HG02885 (cell line): ENCODE data around the gene SYCE3.
A peak's percentile ranks its signal among the peaks of the same experiment; 100 is the strongest.
"Not testable (repeated sequence)": the region's sequence is repeated elsewhere in the genome, so short reads cannot be mapped to it uniquely, and the experiment has no call there.

Source experiments
- ATAC-seq: cut with Tn5 transposase; IDR thresholded peaks from one replicate; pipeline ENCODE4 v1.9.1; 2021; ENCODE audit warnings: mild to moderate bottlenecking; ENCODE audit not compliant: unreplicated experiment, poor library complexity

SYCE3 gene

DNA sequence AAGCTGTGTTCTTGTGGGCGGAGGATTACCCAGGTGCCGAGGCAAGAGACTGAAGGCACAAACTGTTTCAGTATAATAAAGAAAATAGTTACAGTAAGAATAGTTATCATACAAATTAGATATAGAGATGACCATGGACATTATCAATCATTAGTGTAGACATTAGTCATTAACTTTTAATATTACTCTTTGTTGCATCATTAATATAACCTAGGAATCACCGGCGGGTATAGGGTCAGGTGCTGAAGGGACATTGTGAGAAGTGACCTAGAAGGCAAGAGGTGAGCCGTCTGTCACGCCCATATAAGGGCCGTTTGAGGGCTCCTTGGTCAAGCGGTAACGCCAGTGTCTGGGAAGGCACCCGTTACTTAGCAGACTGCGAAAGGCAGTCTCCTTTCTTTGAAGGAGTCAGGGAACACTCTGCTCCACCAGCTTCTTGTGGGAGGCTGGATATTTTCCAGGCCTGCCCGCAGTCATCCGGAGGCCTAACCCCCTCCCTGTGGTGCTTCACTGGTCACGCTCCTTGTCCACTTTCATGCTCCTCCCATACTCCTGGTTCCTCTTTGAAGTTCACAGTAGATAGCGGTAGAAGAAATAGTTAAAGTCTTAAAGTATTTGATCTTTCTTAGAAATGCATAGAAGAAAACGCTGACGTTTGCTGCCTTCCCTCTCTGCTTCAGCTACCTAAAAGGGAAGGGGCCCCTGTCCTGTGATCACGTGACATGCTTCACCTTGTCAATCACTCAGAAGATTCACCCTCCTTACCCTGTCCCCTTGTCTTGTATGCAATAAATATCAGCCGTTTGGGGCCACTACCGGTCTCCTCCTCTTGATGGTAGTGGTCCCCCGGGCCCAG is 28.6 kb downstream of the SYCE3 start:
- not testable (repeated sequence) for ATAC-seq

DNA sequence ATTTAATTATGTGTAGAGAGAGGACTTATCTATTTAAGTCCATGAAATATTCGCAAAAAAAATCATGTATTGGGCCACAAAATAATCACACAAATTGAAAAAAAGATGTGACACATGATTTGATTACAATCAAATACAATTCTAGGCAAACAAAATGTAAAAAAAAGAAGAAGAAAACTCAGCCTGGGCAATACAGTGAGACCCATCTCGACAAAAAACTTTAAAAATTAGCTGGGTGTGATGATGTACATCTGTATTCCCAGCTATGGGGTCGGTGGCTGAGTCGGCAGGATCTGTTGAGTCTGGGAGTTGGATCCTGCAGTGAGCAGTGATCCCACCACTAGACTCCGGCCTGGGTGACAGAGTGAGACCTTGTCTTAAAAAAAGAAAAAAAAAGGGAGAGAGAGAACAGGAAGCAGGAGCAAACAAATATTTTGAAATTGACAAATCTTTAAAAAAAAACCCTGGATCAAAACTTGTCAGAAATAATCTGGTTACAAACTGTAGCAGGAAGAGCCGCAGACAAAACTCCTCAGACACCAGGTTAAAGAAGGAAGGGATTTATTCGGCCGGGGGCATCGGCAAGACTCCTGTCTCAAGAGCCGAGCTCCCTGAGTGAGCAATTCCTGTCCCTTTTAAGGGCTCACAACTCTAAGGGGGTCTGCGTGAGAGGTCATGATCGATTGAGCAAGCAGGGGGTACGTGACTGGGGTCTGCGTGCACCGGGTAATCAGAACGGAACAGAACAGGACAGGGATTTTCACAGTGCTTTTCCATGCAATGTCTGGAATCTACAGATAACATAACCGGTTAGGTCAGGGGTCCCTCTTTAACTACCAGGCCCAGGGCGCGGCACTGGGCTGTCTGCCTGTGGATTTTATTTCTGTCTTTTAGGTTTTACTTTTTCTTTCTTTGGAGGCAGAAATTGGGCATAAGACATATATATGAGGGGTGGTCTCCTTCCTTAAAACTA is 29.6 kb downstream of the SYCE3 start:
- ATAC-seq: no peak

DNA sequence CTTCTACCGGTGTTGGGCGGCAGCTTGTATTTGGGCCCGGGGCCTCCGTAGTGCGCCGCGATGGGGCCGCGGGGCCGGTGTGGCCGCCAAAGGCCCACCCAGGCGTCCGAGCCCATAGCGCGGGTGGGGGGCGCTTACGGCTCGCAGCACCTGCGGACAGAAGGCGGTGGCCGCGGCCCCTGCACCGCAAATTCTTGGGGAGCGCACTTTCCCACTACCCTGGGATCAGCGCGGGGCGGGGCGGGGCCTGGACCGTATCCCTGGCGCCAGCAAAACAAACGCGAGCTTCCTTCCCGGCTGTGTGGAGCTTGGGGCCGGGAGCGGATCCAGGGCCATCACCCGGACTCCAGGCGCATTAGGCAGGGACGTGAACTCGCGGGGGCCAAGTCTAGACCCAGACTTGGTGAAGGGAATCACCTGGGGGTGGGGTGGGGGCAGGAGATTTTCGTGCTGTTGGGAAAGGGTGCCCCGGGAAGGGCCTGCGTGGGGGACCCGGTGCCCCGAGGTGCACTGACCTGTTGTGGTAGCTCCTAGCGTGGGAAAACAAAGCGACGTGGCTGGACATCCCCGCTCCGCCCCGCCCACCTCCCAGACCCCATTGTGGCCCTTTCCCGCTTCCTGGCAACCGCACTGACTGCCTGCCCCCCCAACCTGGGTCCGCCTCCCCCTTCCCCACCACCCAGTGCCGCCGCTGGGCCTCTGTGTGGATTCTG is 30.6 kb downstream of the SYCE3 start:
- ATAC-seq: no peak

DNA sequence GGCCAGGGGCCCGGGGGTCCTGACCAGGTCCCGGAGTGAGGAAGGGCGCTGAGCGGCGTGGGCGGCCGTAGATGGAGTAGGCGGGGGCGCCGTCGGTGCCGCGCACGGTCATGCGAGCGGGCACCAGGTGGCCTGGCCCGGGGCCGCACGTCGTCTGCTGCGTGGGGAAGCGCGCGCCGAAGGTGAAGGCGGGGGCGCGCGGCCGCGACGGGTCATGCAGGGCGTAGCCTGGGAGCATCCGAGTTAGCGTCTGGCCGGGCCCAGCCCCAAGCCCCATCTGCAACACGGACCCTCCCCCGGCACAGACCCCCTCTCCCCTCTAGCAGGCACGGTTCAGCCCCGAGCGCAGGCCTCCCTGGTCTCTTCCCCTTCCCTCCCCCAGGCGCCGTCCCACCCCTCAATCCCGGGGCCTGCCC is 31.2 kb downstream of the SYCE3 start:
- no peak for ATAC-seq

DNA sequence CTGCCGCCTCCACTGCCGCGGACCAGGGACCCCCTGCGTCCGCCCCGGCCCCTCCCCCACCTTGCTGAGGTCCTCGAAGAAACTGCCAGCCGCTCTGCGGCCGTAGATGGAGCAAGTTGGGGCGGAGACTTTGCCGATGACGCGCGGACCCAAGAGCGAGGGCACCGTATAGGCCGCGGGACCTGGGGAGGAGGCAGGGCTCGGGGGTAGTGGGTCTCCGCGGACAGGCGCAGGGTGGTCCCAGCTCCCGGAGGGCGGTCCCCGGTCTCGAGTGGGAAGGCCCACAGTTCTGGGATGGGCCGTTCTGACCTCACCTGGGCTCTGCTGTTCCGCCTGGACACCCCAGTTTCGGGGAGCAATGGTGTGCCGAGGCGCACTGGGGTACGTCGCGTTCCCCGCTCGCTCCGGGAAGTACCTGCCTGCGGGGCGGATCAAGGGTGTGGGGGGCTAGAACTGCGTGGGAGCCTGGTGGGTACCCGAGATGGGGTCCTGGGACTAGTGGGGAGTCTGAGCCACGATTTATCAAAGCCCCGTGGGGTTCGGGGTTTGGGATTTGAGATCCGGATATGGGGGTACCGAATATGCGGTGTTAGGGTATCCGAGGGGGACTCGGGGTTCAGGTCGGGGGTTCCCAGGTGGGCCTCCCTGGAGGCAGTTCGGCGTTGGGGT is 31.7 kb downstream of the SYCE3 start:
- ATAC-seq: no peak

DNA sequence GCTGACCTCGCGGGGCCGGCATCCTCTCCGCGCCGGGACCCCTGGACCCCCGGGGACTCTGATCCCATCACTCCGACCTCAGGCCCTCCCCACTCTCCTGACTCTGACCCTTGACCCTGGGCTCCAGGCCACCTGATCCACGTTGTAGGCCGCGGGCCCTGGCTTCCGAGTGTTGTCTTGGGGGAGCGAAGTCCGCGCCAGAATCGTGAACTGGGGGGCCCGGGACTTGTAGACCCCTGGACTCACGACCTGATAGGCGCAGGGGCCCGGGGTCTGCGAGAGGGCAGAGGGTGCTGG is 32.2 kb downstream of the SYCE3 start:
- peak; percentile 0 for ATAC-seq

DNA sequence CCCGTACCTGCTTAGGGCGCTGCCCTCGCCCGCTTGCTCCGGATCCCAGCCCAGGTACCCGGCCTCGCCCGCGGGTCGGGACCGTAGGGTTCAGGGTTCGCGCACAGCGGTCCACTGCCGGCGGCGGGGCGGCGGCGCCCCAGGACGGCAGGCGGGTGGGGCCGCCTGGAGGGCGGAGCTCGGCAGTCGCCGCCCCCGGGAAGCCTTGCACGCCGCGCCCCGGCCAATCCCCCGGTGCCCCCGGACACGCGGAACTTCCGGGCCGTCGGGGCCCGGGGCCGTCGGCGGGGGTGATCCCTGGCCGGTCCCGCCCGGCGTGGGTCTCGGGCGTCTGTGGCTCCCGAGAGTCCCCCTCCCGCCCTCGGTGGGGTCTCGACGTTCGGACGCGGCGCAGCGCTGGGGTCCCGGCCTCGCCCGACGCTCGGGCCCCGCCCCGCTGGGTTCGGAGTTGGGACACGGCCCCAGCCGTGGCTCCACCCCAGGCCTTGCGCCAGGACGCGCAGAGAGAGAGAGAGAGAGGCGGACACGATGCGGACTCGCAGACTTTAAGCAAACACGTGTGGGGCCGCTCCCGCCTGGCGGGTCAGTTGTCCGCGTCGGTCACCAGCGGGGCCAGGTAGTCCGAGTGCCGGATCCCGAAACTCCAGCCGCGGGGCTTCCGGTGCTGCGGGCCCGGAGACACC is 32.7 kb downstream of the SYCE3 start, which contains the start of gene TYMP:
Gene TYMP, minus strand, starts transcription at position 116 of the 683 bp plus-strand sequence. CDS start 303 bp downstream, outside the sequence.
- peak; percentile 19 for ATAC-seq

DNA sequence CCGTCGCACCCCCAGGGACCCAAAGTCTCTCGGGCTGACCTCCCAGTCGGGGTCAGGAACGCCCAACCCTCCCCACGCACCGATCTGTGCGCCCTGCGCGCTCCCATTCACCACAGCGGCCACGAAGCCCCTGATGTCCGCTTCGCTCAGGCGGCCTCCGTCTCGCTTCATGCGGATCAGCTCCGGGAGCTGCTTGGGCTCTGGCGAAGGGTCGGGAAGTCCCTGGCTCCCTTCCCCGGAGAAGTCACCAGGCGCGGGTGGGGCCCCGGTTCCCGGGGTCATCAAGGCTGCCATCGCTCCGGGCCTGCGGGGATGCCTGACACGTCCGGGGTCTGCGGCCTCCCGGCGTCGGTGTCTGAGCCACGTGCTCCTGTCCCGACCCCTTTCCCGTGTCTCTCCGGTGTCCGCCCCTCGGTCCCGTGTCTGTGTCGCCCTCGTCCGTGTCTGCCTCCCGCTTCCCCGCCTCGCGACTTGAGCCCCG is 33.3 kb downstream of the SYCE3 start:
- ATAC-seq: no peak

DNA sequence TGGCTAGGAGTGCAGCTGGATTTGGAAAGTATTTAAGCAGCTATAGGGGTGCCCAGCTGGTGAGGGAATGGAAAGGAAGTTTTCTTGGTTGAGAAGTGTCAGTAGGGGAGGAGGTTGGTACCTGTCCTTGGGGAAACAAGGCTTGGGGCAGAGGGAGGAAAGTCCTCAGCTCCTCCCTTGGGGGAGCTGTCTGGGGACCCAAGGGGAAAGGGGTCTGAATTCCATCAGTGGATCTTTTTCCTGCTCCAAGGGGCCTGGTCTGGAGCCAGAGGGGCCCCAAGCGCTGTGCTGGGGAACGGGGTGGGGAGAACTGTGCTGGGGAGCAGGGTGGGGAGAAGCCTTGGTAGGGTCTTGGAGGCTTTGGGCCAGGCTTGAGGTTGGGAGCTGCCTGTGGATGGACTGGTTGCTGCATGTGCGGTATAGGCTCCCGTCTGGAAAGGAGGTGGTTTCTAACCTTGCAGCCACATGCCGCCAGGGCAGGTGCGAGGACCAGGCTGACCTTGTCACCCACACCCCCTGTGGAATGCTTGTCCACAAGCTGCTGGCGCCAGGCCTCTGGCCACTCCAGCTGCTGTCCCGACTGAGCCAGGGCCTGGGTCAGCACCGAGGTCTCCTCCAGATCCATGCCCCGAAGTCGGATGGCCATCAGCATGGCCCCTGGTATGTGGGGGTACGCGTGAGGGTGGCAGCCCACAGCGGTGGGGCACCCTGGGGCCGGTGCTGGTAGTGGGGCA is 33.9 kb downstream of the SYCE3 start:
- no peak for ATAC-seq

DNA sequence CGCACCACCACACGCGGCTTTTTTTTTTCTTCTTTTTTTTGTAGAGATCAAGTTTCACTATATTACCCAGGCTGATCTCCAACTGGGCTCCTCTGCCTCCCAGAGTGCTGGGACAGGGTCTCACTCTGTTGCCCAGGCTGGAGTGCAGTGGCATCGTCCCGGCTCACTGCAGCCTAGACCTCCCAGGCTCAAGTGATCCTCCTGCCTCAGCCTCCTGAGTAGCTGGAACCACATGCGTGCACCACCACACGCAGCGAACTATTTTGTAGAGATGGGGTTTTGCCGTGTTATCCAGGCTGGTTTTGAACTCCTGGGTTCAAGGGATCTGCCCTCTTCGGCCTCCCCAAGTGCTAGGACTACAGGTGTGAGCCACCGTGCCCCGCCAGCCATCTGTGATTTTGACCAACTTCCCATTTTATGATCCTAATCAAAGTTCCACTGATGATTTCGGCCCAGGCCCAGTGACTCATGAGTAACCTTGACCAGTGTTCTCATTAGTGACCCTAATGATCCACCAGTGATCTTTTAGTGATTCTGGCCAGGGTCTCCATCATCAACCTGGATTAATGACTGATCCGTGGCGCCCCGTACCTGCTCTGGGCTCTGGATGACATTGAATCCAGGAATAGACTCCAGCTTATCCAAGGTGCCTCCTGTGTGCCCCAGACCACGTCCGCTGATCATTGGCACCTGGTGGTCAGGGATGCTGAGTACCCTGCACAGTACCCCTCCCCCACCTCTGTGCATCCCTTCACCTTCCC is 34.6 kb downstream of the SYCE3 start:
- no peak for ATAC-seq

DNA sequence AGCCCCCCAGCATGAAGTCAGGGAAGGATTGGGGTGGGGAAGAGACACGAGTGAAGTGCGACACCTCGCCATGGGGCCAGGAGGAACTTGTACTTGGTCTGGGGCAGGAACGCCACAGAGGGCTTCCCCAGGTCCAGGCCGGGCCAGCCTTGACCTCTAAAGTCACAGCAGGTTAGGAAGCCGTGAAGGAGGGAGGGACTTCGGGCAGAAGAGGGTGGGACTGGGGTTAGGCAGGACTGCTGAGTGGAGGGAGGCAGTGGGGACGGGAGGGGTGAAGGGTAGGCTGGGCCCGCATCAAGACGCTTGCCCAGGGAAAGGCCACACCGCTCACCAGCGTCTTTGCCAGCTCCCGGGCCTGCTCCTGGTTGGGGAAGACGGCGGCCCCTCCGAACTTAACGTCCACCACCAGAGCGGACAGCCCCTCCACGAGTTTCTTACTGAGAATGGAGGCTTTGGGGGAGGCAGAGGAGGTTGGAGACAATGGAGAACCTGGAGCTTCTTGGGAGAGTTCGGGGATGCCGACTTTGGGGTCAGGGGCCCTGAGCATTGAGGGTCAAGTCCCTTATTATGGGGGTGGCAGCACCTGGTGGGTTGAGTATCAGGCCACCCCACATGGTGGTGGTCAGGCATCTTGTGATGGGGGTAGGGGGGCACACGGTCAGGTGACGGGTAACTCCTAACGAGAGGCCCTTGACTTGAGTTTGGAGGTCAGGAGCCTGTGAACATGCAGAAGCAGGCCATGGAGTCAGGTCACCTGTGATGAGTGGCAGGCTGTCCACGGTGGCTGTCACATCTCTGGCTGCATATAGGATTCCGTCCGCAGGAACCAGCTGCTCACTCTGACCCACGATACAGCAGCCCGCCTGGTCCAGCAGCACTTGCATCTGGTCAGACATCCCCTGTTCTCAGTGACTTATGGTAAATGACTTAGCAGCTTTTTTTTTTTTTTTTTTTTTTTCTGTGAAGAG is 35.6 kb downstream of the SYCE3 start:
- no peak for ATAC-seq

DNA sequence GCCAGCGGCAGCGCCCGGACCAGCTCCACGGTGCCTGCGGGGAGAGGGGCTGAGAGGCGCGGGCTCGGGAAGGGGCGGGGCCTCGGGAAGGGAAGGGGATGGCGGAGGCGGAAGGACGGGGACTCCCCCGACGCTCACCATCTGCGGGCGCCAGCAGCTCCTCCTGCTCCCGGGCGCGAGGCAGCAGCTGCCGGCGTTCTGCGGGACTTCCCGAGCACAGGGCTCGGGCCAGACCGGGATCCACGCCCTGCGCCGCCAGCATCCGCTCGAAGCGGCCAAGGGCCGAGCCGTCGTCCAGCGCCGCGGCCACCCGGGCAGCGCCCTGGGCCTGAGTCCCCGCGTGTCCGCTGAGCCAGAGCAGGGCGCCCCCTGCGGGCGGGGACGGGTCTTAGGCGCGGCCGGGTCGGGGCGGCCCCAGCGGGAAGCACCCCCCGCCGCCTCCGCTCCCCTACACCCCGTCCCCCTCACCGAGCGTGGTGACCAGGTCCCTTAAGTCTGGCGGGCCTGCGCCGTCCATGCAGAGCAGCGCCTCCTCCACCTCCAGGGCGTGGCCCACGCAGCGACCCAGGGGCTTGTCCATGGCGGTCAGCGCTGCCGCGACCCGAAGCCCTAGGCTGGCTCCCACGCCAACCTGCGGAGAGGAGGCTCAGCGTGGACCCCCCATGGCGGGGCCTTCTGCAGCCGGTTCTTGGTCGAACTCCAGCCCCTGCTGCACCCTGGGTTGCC is 36.4 kb downstream of the SYCE3 start:
- ATAC-seq: peak; percentile 33

DNA sequence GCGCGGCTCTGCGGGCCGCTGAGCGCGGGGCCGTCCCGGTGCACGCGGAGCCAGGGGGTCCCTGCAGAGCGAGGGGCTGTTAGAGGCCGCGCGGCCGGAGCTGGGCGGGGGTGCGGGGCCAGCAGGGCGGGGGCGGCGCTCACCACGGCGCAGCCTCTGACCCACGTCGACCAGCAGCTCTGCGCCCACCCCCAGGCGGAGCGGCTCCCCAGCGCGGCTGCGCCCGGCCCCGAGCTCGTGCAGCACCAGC is 36.9 kb downstream of the SYCE3 start:
- no peak for ATAC-seq

DNA sequence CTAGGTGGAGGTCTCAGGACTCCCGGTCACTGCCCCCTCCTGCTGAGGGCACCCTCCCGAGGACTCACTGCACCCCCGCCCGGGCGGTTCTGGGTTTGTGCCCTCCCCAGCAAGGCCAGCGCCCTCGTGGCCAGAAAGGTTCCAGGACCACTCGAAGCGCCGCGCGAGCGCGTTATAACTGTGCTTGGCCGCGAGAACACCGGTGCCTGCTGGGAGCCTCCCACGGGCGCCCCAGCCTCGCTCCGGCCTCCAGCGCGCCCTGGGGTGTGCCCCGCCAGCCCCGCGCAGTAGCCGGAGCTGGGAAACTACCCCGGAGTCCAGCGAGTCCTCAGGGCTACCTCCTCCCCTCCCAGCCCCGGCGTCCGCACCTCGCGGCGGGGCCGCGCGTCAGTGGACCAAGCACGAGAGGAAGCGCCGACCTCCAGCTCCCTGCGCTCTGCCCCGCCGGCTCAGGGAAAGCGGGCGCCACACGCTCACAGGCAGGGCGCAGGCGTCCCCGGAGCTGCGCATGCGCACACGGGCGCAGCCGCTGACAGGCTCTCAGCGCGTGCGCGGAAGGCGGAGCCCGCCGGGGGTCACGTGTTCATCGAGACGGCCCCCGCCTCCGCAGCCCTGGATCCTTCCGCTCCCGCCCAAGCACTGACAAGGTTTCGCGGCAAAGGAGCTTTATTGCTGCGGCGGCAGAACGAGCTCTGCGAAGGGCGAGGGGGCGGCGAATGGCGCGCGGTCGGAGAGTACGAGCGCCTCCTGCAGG is 37.4 kb downstream of the SYCE3 start, which contains the start of gene SCO2:
Gene SCO2, minus strand, starts transcription at position 495 of the 754 bp plus-strand sequence. CDS start 1,187 bp downstream, outside the sequence.
- peak; percentile 53 for ATAC-seq

DNA sequence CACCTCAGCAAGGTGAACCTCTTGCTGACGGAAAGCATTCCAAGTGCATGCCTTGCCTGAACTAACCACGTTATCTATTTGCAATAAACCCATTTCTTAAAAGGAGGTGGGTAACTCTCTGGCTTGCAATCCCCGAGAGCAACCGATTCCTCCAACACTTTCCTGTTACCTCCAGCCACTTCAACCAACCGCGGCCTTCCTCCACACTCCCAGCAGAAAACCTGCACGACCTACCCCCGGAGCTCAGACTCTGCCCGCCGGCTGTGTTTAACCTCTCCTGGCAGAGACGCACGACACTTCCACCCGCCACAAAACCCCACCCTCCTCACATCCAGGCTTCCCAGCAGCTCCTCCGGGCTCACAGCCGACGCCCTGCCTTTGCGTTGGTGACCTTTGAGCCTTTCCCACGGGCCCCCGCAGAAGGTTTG is 38.0 kb downstream of the SYCE3 start:
- ATAC-seq: no peak
